Measurements from ENCODE around the gene TMEM141.

DNA sequence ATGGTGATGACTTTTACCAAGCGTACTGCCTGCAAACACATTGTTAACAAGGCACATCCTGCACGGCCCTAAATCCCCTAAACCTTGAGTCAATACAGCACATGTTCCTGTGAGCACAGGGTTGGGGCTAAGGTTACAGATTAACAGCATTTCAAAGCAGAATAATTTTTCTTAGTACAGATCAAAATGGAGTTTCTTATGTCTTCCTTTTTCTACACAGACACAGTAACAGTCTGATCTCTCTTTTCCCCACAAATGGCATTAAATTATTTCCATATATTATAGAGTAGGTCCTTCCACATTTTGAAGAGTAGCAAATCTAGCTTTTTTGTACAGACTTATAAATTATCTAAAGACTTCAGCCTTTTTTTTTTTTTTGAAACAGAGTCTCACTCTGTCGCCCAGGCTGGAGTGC lies 1.6 kb upstream of the TMEM141 start:
- TF ChIP-seq, protein P1, sequence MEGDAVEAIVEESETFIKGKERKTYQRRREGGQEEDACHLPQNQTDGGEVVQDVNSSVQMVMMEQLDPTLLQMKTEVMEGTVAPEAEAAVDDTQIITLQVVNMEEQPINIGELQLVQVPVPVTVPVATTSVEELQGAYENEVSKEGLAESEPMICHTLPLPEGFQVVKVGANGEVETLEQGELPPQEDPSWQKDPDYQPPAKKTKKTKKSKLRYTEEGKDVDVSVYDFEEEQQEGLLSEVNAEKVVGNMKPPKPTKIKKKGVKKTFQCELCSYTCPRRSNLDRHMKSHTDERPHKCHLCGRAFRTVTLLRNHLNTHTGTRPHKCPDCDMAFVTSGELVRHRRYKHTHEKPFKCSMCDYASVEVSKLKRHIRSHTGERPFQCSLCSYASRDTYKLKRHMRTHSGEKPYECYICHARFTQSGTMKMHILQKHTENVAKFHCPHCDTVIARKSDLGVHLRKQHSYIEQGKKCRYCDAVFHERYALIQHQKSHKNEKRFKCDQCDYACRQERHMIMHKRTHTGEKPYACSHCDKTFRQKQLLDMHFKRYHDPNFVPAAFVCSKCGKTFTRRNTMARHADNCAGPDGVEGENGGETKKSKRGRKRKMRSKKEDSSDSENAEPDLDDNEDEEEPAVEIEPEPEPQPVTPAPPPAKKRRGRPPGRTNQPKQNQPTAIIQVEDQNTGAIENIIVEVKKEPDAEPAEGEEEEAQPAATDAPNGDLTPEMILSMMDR (IDR thresholded peaks at IDR 0.05): no peak
- TF ChIP-seq POLR2A (IDR thresholded peaks at IDR 0.05): no peak

Measured in heart left ventricle (tissue), 13 donors.